Mesothelial cell of epicardium (in vitro differentiated cells): ENCODE results near the gene CPTP. TPM values are rescaled to one million over a fixed set of nuclear protein-coding genes. Genes with fewer than 3 reads are reported as not detected.
A peak's percentile ranks its signal among the peaks of the same experiment; 100 is the strongest.

Source experiments
- DNase-seq, 2 experiments: peaks; one replicate each; pipeline ENCODE4 v3.0.0; 2021; ENCODE audit warnings: low spot score in 2 of 2; ENCODE audit not compliant: unreplicated experiment in 2 of 2
- H3K27ac Mint-ChIP-seq: 2 replicates; pipeline ENCODE4 v1.8.0; 2021; ENCODE audit warnings: mixed read lengths
- H3K27me3 Mint-ChIP-seq: 2 replicates; pipeline ENCODE4 v1.8.0; 2021; ENCODE audit warnings: low read depth, mixed read lengths
- H3K36me3 Mint-ChIP-seq: 2 replicates; pipeline ENCODE4 v1.8.0; 2021; ENCODE audit warnings: mixed read lengths
- H3K4me1 Mint-ChIP-seq: 2 replicates; pipeline ENCODE4 v1.8.0; 2021; ENCODE audit warnings: mixed read lengths
- H3K4me3 Mint-ChIP-seq: 2 replicates; pipeline ENCODE4 v1.8.0; 2021; ENCODE audit warnings: mild to moderate bottlenecking, moderate library complexity, mixed read lengths
- H3K9me3 Mint-ChIP-seq: 2 replicates; pipeline ENCODE4 v1.8.0; 2021; ENCODE audit warnings: mixed read lengths
- CTCF ChIP-seq: fragments of 200-600 bp; sonication (generic); IDR thresholded peaks from one replicate; pipeline ENCODE4 v1.5.0; 2021; ENCODE audit warnings: antibody characterized with exemption; ENCODE audit not compliant: unreplicated experiment
- total RNA-seq: library from RNA; stranded (reverse); gene quantifications from 3 replicates; pipeline ENCODE4 v1.2.1, GENCODE V29; 2021

The CPTP gene
- total RNA-seq, 1 donor from 2014 or later: 17.8 TPM

DNA sequence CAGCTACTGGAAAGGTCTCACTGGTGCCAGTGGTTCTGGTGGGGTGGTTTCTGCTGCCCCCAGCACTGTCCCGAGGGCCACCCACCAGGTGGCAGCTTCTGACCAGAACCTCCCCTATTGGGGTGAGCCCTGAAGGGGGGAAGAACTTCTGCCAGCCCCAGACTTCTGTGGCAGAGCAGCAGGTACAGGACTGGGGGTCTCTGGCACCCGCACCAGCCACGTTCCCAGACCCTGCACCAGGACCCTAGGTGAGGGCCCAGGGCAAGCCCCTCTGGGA, 14.6 kb upstream of the CPTP start:
- DNase-seq: no peak
- peaks cover 2% of the 10 kb centered on the region for H3K36me3 Mint-ChIP-seq
- H3K4me1 Mint-ChIP-seq: peaks cover 22% of the 10 kb centered on the region
- no peaks in the 10 kb centered on the region for H3K9me3 Mint-ChIP-seq
- TF ChIP-seq CTCF: no peak
- H3K27me3 Mint-ChIP-seq: no peaks in the 10 kb centered on the region
- no peak overlapping the region for H3K27ac Mint-ChIP-seq
- peak overlapping the region; percentile 68 for H3K4me3 Mint-ChIP-seq

DNA sequence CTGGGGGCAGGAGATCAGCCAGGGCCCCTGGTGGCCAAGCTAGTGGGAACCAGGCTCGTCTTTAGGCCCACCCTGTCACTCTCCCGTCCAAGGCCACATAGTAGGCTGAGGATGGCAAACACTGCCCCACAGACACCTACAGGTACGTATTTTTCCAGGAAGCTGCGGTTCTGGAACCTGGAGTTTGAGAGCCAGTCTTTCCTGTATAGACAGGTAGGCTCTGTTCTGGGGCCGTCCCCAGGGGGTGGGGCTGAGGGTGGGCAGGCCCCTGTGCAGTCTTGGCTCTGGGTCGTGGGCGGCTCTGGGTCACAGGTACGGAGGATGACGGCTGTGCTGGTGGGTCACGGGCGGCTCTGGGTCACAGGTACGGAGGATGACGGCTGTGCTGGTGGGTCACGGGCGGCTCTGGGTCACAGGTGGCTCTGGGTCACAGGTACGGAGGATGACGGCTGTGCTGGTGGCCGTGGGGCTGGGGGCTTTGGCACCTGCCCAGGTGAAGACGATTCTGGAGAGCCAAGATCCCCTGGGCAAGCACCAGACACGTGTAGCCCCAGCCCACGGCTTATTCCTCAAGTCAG, 14.0 kb upstream of the CPTP start:
- Mint-ChIP-seq H3K4me1 (peaks cover 20% of the 10 kb centered on the region), H3K27ac (no peak overlapping the region), H3K9me3 (no peaks in the 10 kb centered on the region), H3K27me3 (no peaks in the 10 kb centered on the region), H3K4me3 (peak overlapping the region; percentile 15), H3K36me3 (peaks cover 2% of the 10 kb centered on the region)
- no peak for DNase-seq
- no peak for TF ChIP-seq CTCF

GRCh38 chr1:1311107-1312104, 13.2 kb upstream of the CPTP start:
- no peak overlapping the region for H3K4me3 Mint-ChIP-seq
- no peaks in the 10 kb centered on the region for H3K27me3 Mint-ChIP-seq
- no peaks in the 10 kb centered on the region for H3K9me3 Mint-ChIP-seq
- H3K4me1 Mint-ChIP-seq: peaks cover 14% of the 10 kb centered on the region
- TF ChIP-seq CTCF: no peak
- no peak overlapping the region for H3K27ac Mint-ChIP-seq
- DNase-seq: no peak
- H3K36me3 Mint-ChIP-seq: peaks cover 2% of the 10 kb centered on the region

GRCh38 chr1:1312450-1313314, 11.9 kb upstream of the CPTP start:
- Mint-ChIP-seq H3K36me3 (peaks cover 5% of the 10 kb centered on the region), H3K27me3 (no peaks in the 10 kb centered on the region), H3K4me3 (no peak overlapping the region), H3K27ac (no peak overlapping the region), H3K9me3 (no peaks in the 10 kb centered on the region), H3K4me1 (peaks cover 8% of the 10 kb centered on the region)
- TF ChIP-seq CTCF: no peak
- no peak for DNase-seq

- Mint-ChIP-seq H3K4me3 (no peak overlapping the region), H3K9me3 (no peaks in the 10 kb centered on the region), H3K27ac (no peak overlapping the region), H3K36me3 (peaks cover 5% of the 10 kb centered on the region), H3K27me3 (no peaks in the 10 kb centered on the region), H3K4me1 (peaks cover 10% of the 10 kb centered on the region)
- no peak for DNase-seq
- TF ChIP-seq CTCF: no peak
These were observed 10.9 kb upstream of the CPTP start for GRCh38 chr1:1313500-1314236.
